ENCODE measurements around the gene PPP1R36. TPM values are rescaled to one million over a fixed set of nuclear protein-coding genes. Genes with fewer than 3 reads are reported as not detected.

PPP1R36 gene
- total and polyA plus RNA-seq, 2 experiments from 2014 or later = 0.23 TPM; not detected in 1

- DNase-seq (ENCODE audit: low spot score) = no peak
- H4K20me1 ChIP-seq (ENCODE audit: insufficient read depth, poor library complexity, severe bottlenecking) = no peaks in the 10 kb centered on the region
- H3K27me3 ChIP-seq = no peaks in the 10 kb centered on the region
- 100% methylated on average over 1 of the region's 1 CpG for WGBS (ENCODE audit: low lambda C conversion rate, missing lambda C conversion rate)
- no peak overlapping the region for H3K4me3 ChIP-seq
- no peak for TF ChIP-seq CTCF (IDR thresholded peaks at IDR 0.05; ENCODE audit: poor library complexity)
- TF ChIP-seq EZH2phosphoT487 (IDR thresholded peaks at IDR 0.05; ENCODE audit: low read depth, severe bottlenecking, unreplicated experiment) = no peak
- TF ChIP-seq EZH2 (IDR thresholded peaks at IDR 0.05; ENCODE audit: borderline replicate concordance) = no peak
- peaks cover 12% of the 10 kb centered on the region for H3K4me1 ChIP-seq (ENCODE audit: insufficient read depth)
- no peaks in the 10 kb centered on the region for H3K36me3 ChIP-seq (replicated peaks; ENCODE audit: insufficient read depth, low read depth)
- no peaks in the 10 kb centered on the region for H3K9me3 ChIP-seq (ENCODE audit: low read depth)
- H3K9me2 ChIP-seq (replicated peaks; ENCODE audit: insufficient read depth) = no peaks in the 10 kb centered on the region
- no peaks in the 10 kb centered on the region for H3K79me2 ChIP-seq
- no peak overlapping the region for H3K27ac ChIP-seq
- H2AFZ ChIP-seq = no peak overlapping the region
- no peak overlapping the region for H3K4me2 ChIP-seq
Observed at GRCh38 chr14:64584190-64584589, 34.4 kb downstream of the PPP1R36 start.

- TF ChIP-seq EZH2 (IDR thresholded peaks at IDR 0.05; ENCODE audit: borderline replicate concordance) (no peak), CTCF (IDR thresholded peaks at IDR 0.05; ENCODE audit: poor library complexity) (no peak), EZH2phosphoT487 (IDR thresholded peaks at IDR 0.05; ENCODE audit: low read depth, severe bottlenecking, unreplicated experiment) (no peak)
Observed at GRCh38 chr14:64591809-64592208, 42.0 kb downstream of the PPP1R36 start.

GRCh38 chr14:64594438-64594837 lies 44.7 kb downstream of the PPP1R36 start:
- H3K4me3 ChIP-seq = no peak overlapping the region
- H3K27me3 ChIP-seq = no peaks in the 10 kb centered on the region
- DNase-seq (ENCODE audit: low spot score) = no peak
- no peaks in the 10 kb centered on the region for H3K4me1 ChIP-seq (ENCODE audit: insufficient read depth)
- no peaks in the 10 kb centered on the region for H3K9me3 ChIP-seq (ENCODE audit: low read depth)
- H2AFZ ChIP-seq = no peak overlapping the region
- no peaks in the 10 kb centered on the region for H3K79me2 ChIP-seq
- H3K4me2 ChIP-seq = no peak overlapping the region
- H3K9me2 ChIP-seq (replicated peaks; ENCODE audit: insufficient read depth) = no peaks in the 10 kb centered on the region
- no peak overlapping the region for H3K27ac ChIP-seq
- 73% methylated on average over 2 of the region's 2 CpGs for WGBS (ENCODE audit: low lambda C conversion rate, missing lambda C conversion rate)
- H3K36me3 ChIP-seq (replicated peaks; ENCODE audit: insufficient read depth, low read depth) = no peaks in the 10 kb centered on the region
- no peak for TF ChIP-seq CTCF (IDR thresholded peaks at IDR 0.05; ENCODE audit: poor library complexity)
- TF ChIP-seq EZH2 (IDR thresholded peaks at IDR 0.05; ENCODE audit: borderline replicate concordance) = no peak
- TF ChIP-seq EZH2phosphoT487 (IDR thresholded peaks at IDR 0.05; ENCODE audit: low read depth, severe bottlenecking, unreplicated experiment) = no peak
- H4K20me1 ChIP-seq (ENCODE audit: insufficient read depth, poor library complexity, severe bottlenecking) = no peaks in the 10 kb centered on the region

More at GRCh38 chr14:64591809-64592208, 42.0 kb downstream of the PPP1R36 start:
- no peaks in the 10 kb centered on the region for H3K79me2 ChIP-seq
- no peak overlapping the region for H3K4me2 ChIP-seq
- H3K9me3 ChIP-seq (ENCODE audit: low read depth) = no peaks in the 10 kb centered on the region
- no peaks in the 10 kb centered on the region for H3K4me1 ChIP-seq (ENCODE audit: insufficient read depth)
- WGBS (ENCODE audit: low lambda C conversion rate, missing lambda C conversion rate) = 62% methylated on average over 3 of the region's 3 CpGs
- H3K4me3 ChIP-seq = no peak overlapping the region
- no peak overlapping the region for H2AFZ ChIP-seq
- H3K36me3 ChIP-seq (replicated peaks; ENCODE audit: insufficient read depth, low read depth) = no peaks in the 10 kb centered on the region
- no peaks in the 10 kb centered on the region for H3K9me2 ChIP-seq (replicated peaks; ENCODE audit: insufficient read depth)
- H4K20me1 ChIP-seq (ENCODE audit: insufficient read depth, poor library complexity, severe bottlenecking) = no peaks in the 10 kb centered on the region
- H3K27ac ChIP-seq = no peak overlapping the region
- no peaks in the 10 kb centered on the region for H3K27me3 ChIP-seq
- no peak for DNase-seq (ENCODE audit: low spot score)

- Histone ChIP-seq H3K27ac (no peak overlapping the region), H3K4me2 (no peak overlapping the region), H3K27me3 (no peaks in the 10 kb centered on the region), H4K20me1 (ENCODE audit: insufficient read depth, poor library complexity, severe bottlenecking) (no peaks in the 10 kb centered on the region), H2AFZ (no peak overlapping the region), H3K9me2 (replicated peaks; ENCODE audit: insufficient read depth) (no peaks in the 10 kb centered on the region), H3K36me3 (replicated peaks; ENCODE audit: insufficient read depth, low read depth) (no peaks in the 10 kb centered on the region), H3K4me3 (no peak overlapping the region), H3K4me1 (ENCODE audit: insufficient read depth) (no peaks in the 10 kb centered on the region), H3K9me3 (ENCODE audit: low read depth) (no peaks in the 10 kb centered on the region), H3K79me2 (no peaks in the 10 kb centered on the region)
- no peak for DNase-seq (ENCODE audit: low spot score)
- WGBS (ENCODE audit: low lambda C conversion rate, missing lambda C conversion rate) = 86% methylated on average over 4 of the region's 4 CpGs
- TF ChIP-seq EZH2phosphoT487 (IDR thresholded peaks at IDR 0.05; ENCODE audit: low read depth, severe bottlenecking, unreplicated experiment) = no peak
- TF ChIP-seq EZH2 (IDR thresholded peaks at IDR 0.05; ENCODE audit: borderline replicate concordance) = no peak
- no peak for TF ChIP-seq CTCF (IDR thresholded peaks at IDR 0.05; ENCODE audit: poor library complexity)
Observed at GRCh38 chr14:64598404-64598803, 48.6 kb downstream of the PPP1R36 start.
